Dedifferentiated amniotic fluid mesenchymal stem cell (primary cell): ENCODE measurements around the gene EIF4A3.

Experiments used
- DNase-seq: peaks from one replicate; pipeline ENCODE4 v3.0.0-alpha.2; 2016; ENCODE audit errors: extremely low spot score

The EIF4A3 gene

DNA sequence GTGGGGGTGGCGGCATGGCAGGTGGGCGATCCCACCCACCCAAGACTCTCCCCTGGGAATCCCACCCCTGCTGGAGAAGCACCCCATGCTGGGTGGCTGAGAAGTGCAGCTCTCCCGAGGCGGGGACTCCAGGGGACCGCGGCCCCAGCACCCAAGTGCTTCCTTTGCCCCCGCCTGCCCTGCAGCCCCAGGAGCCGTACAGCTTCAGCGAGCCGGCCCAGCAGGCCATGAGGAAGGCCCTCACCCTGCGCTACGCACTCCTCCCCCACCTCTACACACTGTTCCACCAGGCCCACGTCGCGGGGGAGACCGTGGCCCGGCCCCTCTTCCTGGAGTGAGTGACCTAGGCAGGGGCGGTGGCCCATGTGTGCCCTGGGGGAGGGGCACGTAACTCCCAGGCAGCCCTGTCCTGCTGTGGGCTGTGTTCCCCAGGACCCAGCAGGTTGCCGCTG, 33.9 kb downstream of the EIF4A3 start:
- no peak for DNase-seq

DNA sequence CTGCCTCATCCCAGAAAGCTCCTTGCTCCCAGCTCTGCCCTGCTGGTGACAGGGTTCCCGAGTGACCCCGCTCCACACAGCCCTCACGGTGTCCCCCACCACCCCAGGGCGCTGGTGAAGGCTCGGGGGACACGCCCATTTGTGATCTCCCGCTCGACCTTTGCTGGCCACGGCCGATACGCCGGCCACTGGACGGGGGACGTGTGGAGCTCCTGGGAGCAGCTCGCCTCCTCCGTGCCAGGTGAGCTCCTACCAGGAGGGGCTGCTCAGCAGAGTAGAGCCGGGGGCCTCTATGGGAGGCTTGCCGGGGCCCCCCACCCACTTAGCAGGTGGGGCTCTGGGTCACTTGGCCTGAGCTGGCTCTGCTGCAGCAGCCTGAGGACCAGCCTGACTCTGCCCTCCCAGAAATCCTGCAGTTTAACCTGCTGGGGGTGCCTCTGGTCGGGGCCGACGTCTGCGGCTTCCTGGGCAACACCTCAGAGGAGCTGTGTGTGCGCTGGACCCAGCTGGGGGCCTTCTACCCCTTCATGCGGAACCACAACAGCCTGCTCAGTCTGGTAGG, 34.4 kb downstream of the EIF4A3 start:
- DNase-seq = no peak

DNA sequence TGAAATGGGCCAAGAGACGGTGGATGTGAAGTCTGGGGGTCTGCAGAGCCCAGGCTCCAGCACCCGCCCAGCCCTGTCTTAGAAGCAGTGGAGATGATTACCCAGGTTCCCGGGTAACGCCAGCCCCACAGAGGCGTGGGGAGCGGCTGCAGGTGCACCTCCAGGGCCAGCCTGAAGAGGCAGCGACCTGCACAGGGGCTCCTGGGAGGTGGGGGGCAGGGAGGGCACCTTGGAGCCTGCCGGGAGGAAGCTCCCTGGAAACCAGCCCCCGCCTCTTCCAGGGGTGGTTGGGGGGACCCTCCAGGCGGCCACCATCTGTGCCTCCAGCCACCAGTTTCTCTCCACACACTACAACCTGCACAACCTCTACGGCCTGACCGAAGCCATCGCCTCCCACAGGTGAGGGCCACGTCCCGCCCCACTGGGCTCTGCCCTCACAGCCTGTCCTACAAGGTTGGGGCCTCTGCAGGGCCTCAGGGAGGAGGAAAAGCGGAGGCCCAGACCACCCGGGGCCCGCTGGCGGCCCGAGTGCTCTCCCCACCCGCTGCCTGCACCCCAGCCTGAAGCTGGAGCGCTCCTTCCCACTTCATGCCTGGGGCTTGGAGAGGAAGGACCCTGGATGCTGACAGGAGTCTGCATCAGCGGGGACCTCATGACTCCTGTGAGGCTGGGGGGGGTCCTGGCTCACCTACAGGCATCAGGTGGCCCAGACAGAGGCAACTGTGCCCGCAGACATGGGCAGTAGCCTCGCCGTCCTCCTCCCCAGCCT, 35.0 kb downstream of the EIF4A3 start:
- no peak for DNase-seq

- DNase-seq = no peak
Measured at GRCh38 chr17:80110927-80111701, 35.8 kb downstream of the EIF4A3 start.

GRCh38 chr17:80110447-80110812, 36.5 kb downstream of the EIF4A3 start:
- no peak for DNase-seq

GRCh38 chr17:80109713-80110446, 37.0 kb downstream of the EIF4A3 start:
- no peak for DNase-seq

GRCh38 chr17:80109066-80109660, 37.8 kb downstream of the EIF4A3 start:
- no peak for DNase-seq

DNA sequence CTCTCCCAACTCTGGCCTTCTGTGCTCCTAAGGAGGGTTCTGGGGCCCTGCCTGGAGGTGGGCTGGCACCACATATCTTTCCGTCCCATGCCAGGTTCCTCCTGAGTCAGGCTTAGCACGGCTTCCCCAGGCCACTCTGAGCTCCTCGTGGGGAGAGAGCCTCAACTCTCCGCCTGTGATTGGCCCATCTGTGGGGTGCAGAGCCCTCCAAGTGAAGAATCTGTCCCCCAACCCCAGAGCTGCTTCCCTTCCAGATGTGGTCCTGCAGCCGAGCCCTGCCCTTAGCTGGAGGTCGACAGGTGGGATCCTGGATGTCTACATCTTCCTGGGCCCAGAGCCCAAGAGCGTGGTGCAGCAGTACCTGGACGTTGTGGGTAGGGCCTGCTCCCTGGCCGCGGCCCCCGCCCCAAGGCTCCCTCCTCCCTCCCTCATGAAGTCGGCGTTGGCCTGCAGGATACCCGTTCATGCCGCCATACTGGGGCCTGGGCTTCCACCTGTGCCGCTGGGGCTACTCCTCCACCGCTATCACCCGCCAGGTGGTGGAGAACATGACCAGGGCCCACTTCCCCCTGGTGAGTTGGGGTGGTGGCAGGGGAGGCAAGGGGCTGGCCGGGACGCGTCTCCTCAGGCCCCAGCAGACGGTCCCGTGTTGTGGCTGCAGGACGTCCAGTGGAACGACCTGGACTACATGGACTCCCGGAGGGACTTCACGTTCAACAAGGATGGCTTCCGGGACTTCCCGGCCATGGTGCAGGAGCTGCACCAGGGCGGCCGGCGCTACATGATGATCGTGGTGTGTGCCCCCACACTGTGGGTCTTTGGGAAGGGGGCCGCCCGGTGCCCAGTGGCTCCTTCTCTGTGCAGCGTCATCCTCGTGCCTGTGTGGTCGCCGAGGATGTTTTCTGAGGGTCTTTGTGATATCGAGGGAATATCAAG, 38.6 kb downstream of the EIF4A3 start:
- DNase-seq = no peak

DNA sequence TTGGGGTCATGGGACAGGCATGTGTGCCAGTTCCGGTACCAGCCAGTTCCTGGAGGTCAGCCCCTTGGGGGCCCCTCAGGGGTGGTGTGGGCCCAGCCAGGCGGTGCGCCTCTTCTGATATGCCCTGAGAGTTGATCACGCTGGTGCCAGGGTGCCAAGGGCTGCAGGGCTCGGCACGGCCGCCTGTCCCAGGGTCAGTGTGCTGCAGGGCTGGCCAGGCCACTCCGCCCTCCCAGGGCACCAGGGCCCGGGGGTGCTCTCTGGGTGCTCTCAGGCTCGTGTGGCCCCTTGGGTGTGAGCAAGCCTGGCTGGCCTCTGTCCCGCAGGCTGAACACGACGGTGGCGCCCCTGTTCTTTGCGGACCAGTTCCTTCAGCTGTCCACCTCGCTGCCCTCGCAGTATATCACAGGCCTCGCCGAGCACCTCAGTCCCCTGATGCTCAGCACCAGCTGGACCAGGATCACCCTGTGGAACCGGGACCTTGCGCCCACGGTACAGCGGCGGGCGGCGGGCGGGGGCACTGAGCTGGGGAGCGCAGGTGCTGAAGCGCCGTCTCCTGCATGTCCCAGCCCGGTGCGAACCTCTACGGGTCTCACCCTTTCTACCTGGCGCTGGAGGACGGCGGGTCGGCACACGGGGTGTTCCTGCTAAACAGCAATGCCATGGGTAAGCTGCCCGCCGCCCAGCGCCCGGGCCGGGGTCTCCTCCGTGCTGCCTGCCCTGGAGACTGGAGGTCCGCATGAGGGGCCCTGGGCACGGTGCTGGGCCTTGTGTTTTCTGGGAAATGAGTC, 39.5 kb downstream of the EIF4A3 start:
- DNase-seq = no peak

GRCh38 chr17:80106751-80107150, 40.2 kb downstream of the EIF4A3 start:
- DNase-seq = no peak

DNA sequence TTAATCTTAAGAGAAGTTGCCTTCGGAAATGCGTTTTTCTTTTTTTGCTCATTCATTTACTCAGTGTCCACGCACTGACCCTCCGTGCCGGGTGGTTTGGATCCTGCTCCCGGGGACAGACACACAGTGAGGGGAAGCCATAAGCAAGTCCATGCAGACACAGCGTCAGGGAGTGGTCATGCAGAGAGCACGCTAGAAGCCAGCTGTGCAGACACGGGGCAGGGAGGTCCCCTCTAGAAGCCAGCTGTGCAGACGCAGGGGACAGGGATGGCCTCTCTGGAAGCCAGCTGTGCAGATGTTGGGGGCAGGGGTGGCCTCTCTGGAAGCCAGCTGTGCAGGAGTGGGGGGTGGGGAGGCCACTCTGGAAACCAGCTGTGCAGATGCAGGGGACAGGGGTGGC, 40.8 kb downstream of the EIF4A3 start:
- DNase-seq = no peak

DNA sequence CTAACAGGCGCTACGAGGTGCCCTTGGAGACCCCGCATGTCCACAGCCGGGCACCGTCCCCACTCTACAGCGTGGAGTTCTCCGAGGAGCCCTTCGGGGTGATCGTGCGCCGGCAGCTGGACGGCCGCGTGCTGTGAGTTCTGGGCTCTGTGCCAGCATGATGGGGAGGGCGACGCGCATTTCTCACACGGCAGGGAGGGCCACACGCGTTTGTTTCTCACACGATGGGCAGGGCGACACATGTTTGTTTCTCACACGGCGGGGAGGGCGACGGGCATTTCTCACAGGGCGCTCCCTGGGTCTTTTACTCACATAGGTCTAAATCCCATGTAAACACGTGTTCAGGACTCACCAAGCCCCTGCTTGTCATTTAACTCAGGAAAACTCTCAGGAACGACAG, 41.2 kb downstream of the EIF4A3 start:
- DNase-seq = no peak

- no peak for DNase-seq
Measured at GRCh38 chr17:80104956-80105375, 42.0 kb downstream of the EIF4A3 start.

- DNase-seq = no peak
Measured at GRCh38 chr17:80104321-80104955, 42.5 kb downstream of the EIF4A3 start.

- DNase-seq = no peak
Measured at GRCh38 chr17:80103449-80104085, 43.4 kb downstream of the EIF4A3 start.

GRCh38 chr17:80102664-80103448, 44.1 kb downstream of the EIF4A3 start:
- no peak for DNase-seq

DNA sequence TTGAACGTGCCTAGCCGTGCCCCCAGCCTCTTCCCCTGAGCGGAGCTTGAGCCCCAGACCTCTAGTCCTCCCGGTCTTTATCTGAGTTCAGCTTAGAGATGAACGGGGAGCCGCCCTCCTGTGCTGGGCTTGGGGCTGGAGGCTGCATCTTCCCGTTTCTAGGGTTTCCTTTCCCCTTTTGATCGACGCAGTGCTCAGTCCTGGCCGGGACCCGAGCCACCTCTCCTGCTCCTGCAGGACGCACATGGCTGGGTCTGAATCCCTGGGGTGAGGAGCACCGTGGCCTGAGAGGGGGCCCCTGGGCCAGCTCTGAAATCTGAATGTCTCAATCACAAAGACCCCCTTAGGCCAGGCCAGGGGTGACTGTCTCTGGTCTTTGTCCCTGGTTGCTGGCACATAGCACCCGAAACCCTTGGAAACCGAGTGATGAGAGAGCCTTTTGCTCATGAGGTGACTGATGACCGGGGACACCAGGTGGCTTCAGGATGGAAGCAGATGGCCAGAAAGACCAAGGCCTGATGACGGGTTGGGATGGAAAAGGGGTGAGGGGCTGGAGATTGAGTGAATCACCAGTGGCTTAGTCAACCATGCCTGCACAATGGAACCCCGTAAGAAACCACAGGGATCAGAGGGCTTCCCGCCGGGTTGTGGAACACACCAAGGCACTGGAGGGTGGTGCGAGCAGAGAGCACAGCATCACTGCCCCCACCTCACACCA, 44.8 kb downstream of the EIF4A3 start:
- DNase-seq = no peak
